Measurements from ENCODE around the gene MSRB1.

MSRB1 gene

GRCh38 chr16:1926271-1926670 is 16.7 kb downstream of the MSRB1 start:
- H3K9ac ChIP-seq (ENCODE audit: low read length): no peak overlapping the region
- no peak overlapping the region for H3K27ac ChIP-seq (ENCODE audit: low read length)
- H4K20me1 ChIP-seq (ENCODE audit: insufficient read depth, low read length): no peaks in the 10 kb centered on the region
- no peaks in the 10 kb centered on the region for H3K36me3 ChIP-seq (replicated peaks; ENCODE audit: low read depth, low read length)
- no peak overlapping the region for H3K4me2 ChIP-seq (ENCODE audit: low read length)
- peaks cover 8% of the 10 kb centered on the region; the same call in 1 of the 2 replicates for H3K4me1 ChIP-seq (ENCODE audit: low read length)
- H3K79me2 ChIP-seq (ENCODE audit: low read length): no peaks in the 10 kb centered on the region
- TF ChIP-seq EZH2phosphoT487 (IDR thresholded peaks at IDR 0.05; ENCODE audit: low read depth) (no peak), CTCF (IDR thresholded peaks at IDR 0.05; ENCODE audit: low read depth, low read length) (no peak)
- H3K4me3 ChIP-seq (ENCODE audit: low read length): no peak overlapping the region
- H3K9me3 ChIP-seq (ENCODE audit: insufficient read depth, low read length): no peaks in the 10 kb centered on the region
- H3K27me3 ChIP-seq (ENCODE audit: low read depth, low read length): peaks cover 6% of the 10 kb centered on the region; the same call in 1 of the 2 replicates
- H2AFZ ChIP-seq (ENCODE audit: low read depth, low read length): no peak overlapping the region

- Histone ChIP-seq H3K27me3 (ENCODE audit: low read depth, low read length) (peaks cover 8% of the 10 kb centered on the region; the same call in 1 of the 2 replicates), H3K4me3 (ENCODE audit: low read length) (no peak overlapping the region), H2AFZ (ENCODE audit: low read depth, low read length) (no peak overlapping the region), H3K27ac (ENCODE audit: low read length) (no peak overlapping the region), H3K4me2 (ENCODE audit: low read length) (no peak overlapping the region), H3K79me2 (ENCODE audit: low read length) (no peaks in the 10 kb centered on the region), H3K9ac (ENCODE audit: low read length) (no peak overlapping the region), H3K9me3 (ENCODE audit: insufficient read depth, low read length) (no peaks in the 10 kb centered on the region), H4K20me1 (ENCODE audit: insufficient read depth, low read length) (no peaks in the 10 kb centered on the region), H3K36me3 (replicated peaks; ENCODE audit: low read depth, low read length) (no peaks in the 10 kb centered on the region), H3K4me1 (ENCODE audit: low read length) (peaks cover 2% of the 10 kb centered on the region; the same call in 1 of the 2 replicates)
- no peak for TF ChIP-seq CTCF (IDR thresholded peaks at IDR 0.05; ENCODE audit: low read depth, low read length)
- TF ChIP-seq EZH2phosphoT487 (IDR thresholded peaks at IDR 0.05; ENCODE audit: low read depth): no peak
Measured at GRCh38 chr16:1924095-1924494, 18.9 kb downstream of the MSRB1 start.

- Histone ChIP-seq H3K4me3 (ENCODE audit: low read length) (no peak overlapping the region), H3K36me3 (replicated peaks; ENCODE audit: low read depth, low read length) (no peaks in the 10 kb centered on the region), H3K9me3 (ENCODE audit: insufficient read depth, low read length) (no peaks in the 10 kb centered on the region), H2AFZ (ENCODE audit: low read depth, low read length) (no peak overlapping the region), H3K4me1 (ENCODE audit: low read length) (no peaks in the 10 kb centered on the region), H3K4me2 (ENCODE audit: low read length) (no peak overlapping the region), H3K79me2 (ENCODE audit: low read length) (no peaks in the 10 kb centered on the region), H3K9ac (ENCODE audit: low read length) (no peak overlapping the region), H4K20me1 (ENCODE audit: insufficient read depth, low read length) (no peaks in the 10 kb centered on the region), H3K27me3 (ENCODE audit: low read depth, low read length) (peaks cover 8% of the 10 kb centered on the region; the same call in 1 of the 2 replicates), H3K27ac (ENCODE audit: low read length) (no peak overlapping the region)
- TF ChIP-seq EZH2phosphoT487 (IDR thresholded peaks at IDR 0.05; ENCODE audit: low read depth) (no peak), CTCF (IDR thresholded peaks at IDR 0.05; ENCODE audit: low read depth, low read length) (peak; percentile 12; the same call in 1 of the 2 replicates)
Measured at GRCh38 chr16:1923299-1924034, 19.5 kb downstream of the MSRB1 start.

- no peaks in the 10 kb centered on the region for H3K4me1 ChIP-seq (ENCODE audit: low read length)
- no peak for TF ChIP-seq EZH2phosphoT487 (IDR thresholded peaks at IDR 0.05; ENCODE audit: low read depth)
- no peak for TF ChIP-seq CTCF (IDR thresholded peaks at IDR 0.05; ENCODE audit: low read depth, low read length)
- peaks cover 8% of the 10 kb centered on the region; the same call in 1 of the 2 replicates for H3K27me3 ChIP-seq (ENCODE audit: low read depth, low read length)
- H3K27ac ChIP-seq (ENCODE audit: low read length): no peak overlapping the region
- H3K4me3 ChIP-seq (ENCODE audit: low read length): no peak overlapping the region
- no peak overlapping the region for H3K9ac ChIP-seq (ENCODE audit: low read length)
- H3K79me2 ChIP-seq (ENCODE audit: low read length): no peaks in the 10 kb centered on the region
- no peaks in the 10 kb centered on the region for H4K20me1 ChIP-seq (ENCODE audit: insufficient read depth, low read length)
- no peaks in the 10 kb centered on the region for H3K36me3 ChIP-seq (replicated peaks; ENCODE audit: low read depth, low read length)
- H3K9me3 ChIP-seq (ENCODE audit: insufficient read depth, low read length): no peaks in the 10 kb centered on the region
- no peak overlapping the region for H3K4me2 ChIP-seq (ENCODE audit: low read length)
- no peak overlapping the region for H2AFZ ChIP-seq (ENCODE audit: low read depth, low read length)
Measured at GRCh38 chr16:1922357-1922756, 20.6 kb downstream of the MSRB1 start.
